Posterior vena cava (tissue), 2 donors: Measurements from ENCODE around the gene EDAR. TPM values are rescaled to one million over a fixed set of nuclear protein-coding genes. Genes with fewer than 3 reads are reported as not detected.

Experiments used
- DNase-seq: peaks from one replicate; pipeline ENCODE4 v3.0.0-alpha.2; 2020; ENCODE audit warnings: low spot score
- intact Hi-C, 2 donors: fragments of 100-400 bp; cut with DNase I; formaldehyde crosslinking; loops; one replicate each; pipeline versions ENCODE4 v1.14.1 to v1.14.2; 2022 to 2023
- total RNA-seq, 2 donors: library from RNA; stranded (reverse); fragmentation: NEBNext Ultra II Directional; extraction: Animal tissue kit (Norgen Biotek cat#: 25700); gene quantifications; one replicate each; pipeline ENCODE4 v1.2.1, GENCODE V29; 2021
- donor health status: DM: yes; HTN: yes; CAD: no.
- donor health status: DM: yes; HTN: yes; CAD: no.

The EDAR gene
- total RNA-seq, 2 donors from 2014 or later = not detected

DNA sequence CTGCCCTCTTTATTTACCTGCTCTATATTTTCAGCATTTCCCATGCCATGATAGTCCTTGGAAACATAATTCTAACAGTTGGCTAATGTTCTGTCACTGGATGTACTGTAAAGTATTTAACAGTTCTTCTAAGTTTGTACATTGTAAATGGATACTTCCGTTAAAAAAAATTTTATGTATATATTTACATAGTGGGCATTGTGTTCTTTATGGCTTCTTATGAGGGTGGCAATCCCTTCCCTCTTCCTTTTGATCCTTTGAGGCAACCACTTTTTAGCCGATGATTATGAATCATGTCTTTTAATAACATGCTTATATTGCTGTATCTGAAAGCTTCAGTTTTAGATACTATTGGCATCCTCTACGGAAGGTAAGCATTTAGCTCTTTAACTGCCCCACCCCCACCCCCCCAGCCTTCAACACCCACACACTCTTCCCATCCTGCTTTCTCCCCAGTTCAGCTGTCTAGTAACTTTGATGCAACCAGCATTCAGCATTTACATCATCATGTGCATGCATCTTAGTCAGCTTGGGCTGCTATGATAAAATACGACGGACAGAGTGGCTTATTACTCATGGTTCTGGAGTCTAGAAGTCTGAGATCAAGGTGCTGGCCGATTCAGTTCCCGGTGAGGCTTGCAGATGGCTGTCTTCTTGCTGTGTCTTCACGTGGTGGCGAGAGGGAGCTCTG, 21.0 kb upstream of the EDAR start:
- intact Hi-C loops = no loop called here
- no peak for DNase-seq

DNA sequence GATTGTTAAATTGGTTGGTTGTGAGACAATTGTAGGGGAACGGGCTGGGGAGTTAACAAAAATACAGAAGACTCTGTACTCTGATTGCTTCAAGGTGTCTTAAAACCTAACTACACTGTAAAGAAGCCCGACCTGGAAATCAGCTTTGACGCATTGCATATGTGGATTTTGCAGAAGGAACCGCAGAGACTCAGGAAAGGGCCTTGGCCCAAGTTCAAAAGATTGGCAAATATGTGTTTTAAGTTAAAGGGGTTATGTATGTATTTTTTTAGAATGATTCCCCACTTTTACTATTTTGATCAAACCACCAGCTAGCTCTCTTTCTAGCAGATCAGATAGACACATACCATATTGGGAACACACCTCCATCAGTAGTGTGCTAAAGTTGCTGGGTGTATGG, 18.0 kb upstream of the EDAR start:
- DNase-seq = no peak
- intact Hi-C loops = no loop called here

DNA sequence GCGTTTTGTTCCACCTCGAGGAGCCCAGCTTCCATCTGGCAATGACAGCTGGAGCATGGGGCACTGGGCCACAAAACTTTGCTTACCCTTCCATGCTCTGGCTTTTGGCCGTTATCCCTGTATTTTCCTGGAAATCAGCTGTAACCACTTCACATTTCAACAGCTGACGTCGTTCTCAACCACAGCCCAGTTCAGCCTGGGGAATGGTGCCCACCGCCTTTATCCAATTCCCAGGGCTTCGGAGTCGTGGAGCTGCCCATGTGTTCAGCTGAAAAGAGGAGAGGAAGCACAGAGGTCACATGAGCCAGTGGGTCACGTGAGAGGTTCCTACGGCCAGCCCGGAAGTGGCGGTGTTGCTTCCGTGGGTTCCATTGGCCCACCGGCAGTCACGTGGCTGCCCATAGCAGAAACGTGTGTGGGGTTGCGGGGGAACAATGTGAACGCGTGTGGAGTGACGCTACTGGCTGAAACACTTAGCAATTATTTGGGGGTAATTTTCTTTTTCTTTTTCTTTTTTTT, 16.7 kb upstream of the EDAR start:
- intact Hi-C loops = no loop called here

GRCh38 chr2:109001201-109001600, 12.2 kb upstream of the EDAR start:
- DNase-seq = no peak
- intact Hi-C loops = no loop called here

More for the DNA sequence above, 16.7 kb upstream of the EDAR start:
- no peak for DNase-seq

GRCh38 chr2:109000738-109001137, 11.7 kb upstream of the EDAR start:
- intact Hi-C loops = no loop called here

GRCh38 chr2:108998911-108999310, 9.9 kb upstream of the EDAR start:
- intact Hi-C loops = no loop called here
- no peak for DNase-seq

More at GRCh38 chr2:109000738-109001137, 11.7 kb upstream of the EDAR start:
- DNase-seq = no peak

- intact Hi-C loops = no loop called here
- DNase-seq = no peak
Measured at GRCh38 chr2:108994178-108994577, 5.2 kb upstream of the EDAR start.

DNA sequence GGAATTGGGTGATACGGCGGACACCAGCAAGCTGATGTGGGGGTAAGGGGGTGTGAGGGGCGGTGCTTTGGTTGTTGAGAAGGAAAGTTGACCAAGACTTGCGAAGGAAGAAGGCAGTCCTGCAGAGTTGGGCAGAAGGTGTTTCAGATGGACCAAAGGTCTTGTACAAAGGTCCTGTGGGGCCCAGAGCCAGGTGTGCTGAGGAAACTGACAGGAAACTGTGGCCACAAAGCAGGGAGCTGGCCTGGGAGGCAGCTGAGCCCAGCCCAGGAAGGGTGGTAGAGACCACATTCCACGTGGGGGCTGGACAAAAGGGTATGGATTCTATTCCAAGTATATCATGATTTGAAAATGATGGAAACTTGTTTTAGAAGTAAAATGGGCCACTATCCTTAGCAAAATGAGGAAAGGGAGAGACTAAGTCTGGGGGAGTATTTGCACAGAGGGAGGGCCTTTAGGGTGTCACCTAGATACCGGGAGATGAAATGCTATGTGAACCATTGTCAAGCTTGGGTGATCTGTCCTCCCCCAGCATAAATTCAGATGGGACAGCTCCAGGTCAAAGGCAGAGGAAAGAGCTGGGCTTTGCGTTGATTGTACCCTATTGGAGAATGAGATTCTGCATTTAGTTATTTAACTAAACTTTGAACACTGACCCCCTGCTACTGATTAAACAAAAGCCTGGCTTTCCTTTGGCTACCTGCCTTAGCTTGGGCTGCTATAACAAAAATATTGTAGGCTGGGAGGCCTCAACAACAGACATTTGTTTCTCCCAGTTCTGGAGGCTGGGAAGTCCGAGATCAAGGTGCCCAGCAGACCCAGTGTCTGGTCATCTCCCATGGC, 4.3 kb upstream of the EDAR start:
- DNase-seq = no peak
- intact Hi-C loops = no loop called here

DNA sequence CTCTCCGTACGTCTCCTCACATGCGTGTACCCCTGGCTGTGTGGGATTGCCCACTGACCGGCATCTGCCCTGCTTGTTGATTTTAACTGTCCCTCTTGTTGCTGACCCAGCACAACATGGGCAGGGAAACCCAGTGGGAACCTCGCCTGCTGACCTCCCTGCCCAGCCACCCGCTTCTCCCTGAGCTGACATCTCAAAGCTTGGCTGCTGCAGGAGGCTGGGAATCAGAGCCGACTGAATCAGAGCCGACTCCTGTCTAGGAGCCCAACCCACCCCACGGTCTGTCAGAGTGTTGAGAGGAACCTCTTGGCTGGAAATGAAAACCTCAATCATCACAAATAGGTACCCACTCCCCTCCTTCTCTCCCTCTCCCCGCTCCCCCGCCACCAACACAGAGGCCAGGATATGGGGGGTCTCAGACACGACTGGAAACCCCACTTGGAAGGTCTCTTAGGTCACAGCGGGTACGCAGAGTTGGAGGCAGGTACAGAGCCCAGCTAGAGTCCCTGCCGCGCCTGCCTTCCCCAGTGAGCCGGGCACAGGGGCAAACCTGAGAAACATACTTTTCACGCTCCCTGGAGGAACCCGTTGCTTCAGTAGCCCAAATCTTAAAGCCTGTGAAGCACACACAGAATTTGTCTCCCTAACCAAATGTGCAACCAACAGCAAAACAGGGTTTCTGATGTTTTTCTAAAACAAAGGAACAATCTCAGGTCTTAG, 784 bp downstream of the EDAR start:
- intact Hi-C loops = no loop called here
- DNase-seq = no peak

- DNase-seq = no peak
- intact Hi-C loops = no loop called here
Measured at GRCh38 chr2:108986916-108987510, 2.0 kb downstream of the EDAR start.

DNA sequence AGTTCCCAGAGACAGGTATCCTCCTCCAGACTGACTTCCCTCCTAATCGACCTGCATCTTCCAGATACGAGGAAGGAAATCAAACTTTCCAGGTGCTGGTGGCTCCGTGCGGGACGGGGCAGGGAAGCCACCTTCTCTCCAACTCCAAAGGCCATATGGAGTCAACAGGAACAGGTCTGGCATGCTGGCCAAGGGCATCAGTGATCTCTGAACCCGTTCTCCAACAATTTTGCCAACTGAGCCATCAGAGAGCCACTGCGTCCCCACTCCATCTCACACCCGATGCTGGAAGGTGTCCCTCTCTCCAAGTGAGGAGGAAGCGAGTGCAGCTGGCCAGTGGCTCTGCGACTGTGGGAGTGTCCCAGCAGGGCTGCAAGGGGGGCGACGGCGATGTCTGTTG, 5.4 kb downstream of the EDAR start:
- DNase-seq = no peak
- intact Hi-C loops = no loop called here

GRCh38 chr2:108983061-108983460, 6.0 kb downstream of the EDAR start:
- intact Hi-C loops = no loop called here

DNA sequence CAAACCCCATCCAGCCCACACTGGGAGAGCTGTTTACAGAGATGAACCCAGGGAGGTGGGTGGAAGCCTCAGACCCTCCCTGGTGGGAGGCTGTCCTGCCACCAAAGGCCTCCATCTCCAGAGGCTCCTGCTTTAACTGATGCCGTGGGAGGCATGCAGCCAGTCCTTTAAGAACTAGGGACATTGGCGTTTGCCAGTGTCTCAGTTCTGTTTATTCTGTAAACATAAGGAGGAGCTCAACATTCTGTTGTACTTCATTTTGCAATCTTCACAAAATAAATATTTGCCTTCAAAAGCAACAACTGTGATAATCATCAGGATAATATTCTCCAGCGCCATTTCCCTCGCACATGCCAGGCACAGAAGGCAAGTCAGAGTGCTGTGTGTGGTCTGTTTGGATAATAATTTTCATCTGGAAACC, 6.8 kb downstream of the EDAR start:
- DNase-seq = no peak
- intact Hi-C loops = no loop called here

More at GRCh38 chr2:108983061-108983460, 6.0 kb downstream of the EDAR start:
- DNase-seq = no peak

DNA sequence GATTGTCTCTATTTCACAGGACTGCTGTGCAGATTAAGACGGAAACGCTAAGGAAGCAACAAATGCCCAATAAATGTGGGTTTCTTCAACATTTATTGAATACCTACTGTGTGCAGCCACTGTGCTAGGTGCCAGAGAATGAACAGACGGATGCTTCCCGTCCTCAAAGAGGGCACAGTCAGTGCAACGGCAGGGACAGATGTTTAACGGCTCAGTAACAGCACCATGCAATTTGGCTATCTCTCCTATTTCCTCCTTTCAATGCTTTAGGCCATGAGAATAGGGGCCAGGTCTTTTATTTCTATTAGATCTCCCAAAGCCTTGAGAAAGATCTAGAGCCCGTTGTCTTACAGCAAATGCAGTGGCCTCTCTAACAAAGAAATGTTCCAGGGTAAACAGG, 7.2 kb downstream of the EDAR start:
- intact Hi-C loops = no loop called here
- no peak for DNase-seq

- no peak for DNase-seq
- intact Hi-C loops = no loop called here
Measured at GRCh38 chr2:108980076-108980475, 8.9 kb downstream of the EDAR start.

DNA sequence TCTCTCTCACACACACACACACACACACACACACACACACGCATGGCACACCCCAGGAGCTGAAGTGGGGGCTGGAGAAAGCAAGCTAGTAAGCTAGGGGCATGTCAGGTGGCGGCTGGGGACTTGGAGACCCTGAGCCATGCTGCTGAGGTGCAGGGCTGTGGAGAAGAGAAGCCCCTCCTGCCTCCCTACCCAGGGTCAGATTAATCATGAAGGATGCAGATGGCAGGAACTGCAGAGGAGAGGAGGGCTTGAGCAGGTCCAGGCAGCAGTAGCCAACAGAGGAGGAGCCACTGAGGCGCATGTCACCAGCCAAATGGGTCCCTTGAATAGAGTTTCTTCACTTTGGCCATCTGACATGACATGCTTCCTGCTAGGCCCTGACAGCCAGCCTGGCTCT, 9.6 kb downstream of the EDAR start:
- no peak for DNase-seq
- intact Hi-C loops = no loop called here

DNA sequence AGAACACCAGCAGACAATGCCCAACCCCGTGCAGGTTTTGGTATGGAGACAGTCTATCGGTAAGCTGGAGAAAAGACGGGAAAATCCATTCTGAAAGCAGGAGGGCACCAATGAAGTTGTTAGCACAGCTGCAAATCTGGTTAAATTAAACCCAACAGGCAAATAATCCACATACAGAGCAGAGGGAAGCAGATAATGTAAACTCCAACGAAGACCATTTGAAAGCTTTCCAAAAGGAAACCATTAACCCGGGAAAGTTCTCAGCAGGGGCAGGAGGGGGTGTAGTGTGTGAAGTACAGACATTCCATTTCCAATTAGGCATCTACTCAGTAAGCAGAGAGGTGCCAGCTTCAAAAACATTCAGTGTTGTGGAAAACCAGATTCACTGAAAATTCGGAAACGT, 10.3 kb downstream of the EDAR start:
- DNase-seq = no peak
- intact Hi-C loops = no loop called here

DNA sequence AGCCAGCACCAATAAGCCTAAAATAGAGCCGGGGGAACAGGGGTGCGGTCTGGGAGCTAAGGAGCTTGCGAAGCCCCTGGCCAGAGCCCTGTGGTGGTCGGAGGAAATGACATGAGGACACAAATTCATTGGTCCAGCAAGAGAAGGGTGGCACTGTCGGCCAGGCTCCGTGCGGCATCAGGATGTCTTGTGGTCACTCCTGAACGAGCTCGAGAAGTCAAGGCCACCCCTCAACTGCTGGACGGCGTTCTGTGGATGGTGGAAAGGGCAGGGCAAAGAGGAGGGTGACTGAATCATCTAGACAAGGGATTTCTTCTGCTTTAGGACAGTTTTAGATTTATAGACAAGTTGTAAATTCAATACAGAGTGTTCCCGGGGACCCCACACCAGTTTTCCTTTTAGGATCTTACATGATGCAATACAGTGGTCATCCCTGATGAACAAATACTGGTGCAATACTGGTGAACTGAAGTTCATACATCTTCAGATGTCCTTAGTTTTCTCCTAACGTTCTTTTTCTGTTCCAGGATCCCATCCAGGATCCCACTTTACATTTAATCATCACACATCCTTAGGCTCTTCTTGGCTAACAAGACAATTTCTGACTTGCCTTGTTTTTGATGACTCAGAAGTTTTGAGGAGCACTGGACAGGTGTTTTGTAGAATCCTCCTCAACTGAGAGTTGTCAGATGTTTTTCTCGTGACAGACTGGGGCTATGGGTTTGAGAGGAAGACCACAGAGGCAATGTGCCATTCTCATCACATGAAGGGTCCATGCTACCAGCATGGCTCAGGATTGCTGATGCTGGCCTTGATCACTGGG, 13.2 kb downstream of the EDAR start:
- intact Hi-C loops = no loop called here

DNA sequence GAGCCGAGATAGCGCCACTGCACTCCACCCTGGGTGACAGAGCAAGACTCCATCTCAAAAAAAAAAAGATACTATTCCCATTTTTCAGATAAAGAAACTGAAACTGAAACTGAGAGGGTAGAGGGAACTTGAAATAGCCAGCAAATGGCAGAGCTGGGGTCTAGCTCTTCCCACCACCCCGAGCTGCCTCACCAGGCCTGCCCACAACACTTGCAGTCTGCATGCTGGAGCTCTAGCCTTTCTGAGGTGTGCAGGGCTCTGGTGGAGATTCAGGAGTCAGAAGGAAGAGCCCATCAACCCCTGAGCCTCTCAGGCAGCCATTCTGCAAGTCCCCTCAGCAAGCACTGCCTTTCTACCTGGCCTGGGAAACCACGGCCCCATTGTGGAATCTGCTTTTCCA, 14.3 kb downstream of the EDAR start:
- intact Hi-C loops = no loop called here
- DNase-seq = no peak

More for the DNA sequence above, 13.2 kb downstream of the EDAR start:
- DNase-seq = no peak
